VCaP (cell line): ENCODE measurements around the gene RPS19.

ENCODE experiments used
- H3K27ac ChIP-seq: fragments of 450-650 bp; 2 replicates; pipeline ENCODE4 v1.5.1; 2017
- CTCF ChIP-seq: fragments of 450-650 bp; conservative IDR thresholded peaks from 2 replicates; pipeline ENCODE4 v1.5.1; 2017; ENCODE audit warnings: mild to moderate bottlenecking, moderate library complexity

The RPS19 gene

GRCh38 chr19:41847351-41848105 lies 12.5 kb upstream of the RPS19 start:
- no peak for TF ChIP-seq CTCF
- H3K27ac ChIP-seq = no peak overlapping the region

- no peak for TF ChIP-seq CTCF
- no peak overlapping the region for H3K27ac ChIP-seq
Measured at GRCh38 chr19:41848666-41849065, 11.4 kb upstream of the RPS19 start.

- no peak for TF ChIP-seq CTCF
- H3K27ac ChIP-seq = no peak overlapping the region
Measured at GRCh38 chr19:41849067-41849466, 11.0 kb upstream of the RPS19 start.

GRCh38 chr19:41850381-41850780 lies 9.7 kb upstream of the RPS19 start:
- no peak overlapping the region for H3K27ac ChIP-seq
- TF ChIP-seq CTCF = no peak

- TF ChIP-seq CTCF = no peak
- H3K27ac ChIP-seq = no peak overlapping the region
Measured at GRCh38 chr19:41851456-41851855, 8.6 kb upstream of the RPS19 start.

- no peak for TF ChIP-seq CTCF
Measured at GRCh38 chr19:41853344-41853743, 6.7 kb upstream of the RPS19 start.

GRCh38 chr19:41853768-41854167 lies 6.3 kb upstream of the RPS19 start:
- no peak overlapping the region for H3K27ac ChIP-seq
- no peak for TF ChIP-seq CTCF

More at GRCh38 chr19:41853344-41853743, 6.7 kb upstream of the RPS19 start:
- H3K27ac ChIP-seq = no peak overlapping the region
